AG09309 (cell line): ENCODE results near the gene RSPH10B.
"Not testable (repeated sequence)": the region's sequence is repeated elsewhere in the genome, so short reads cannot be mapped to it uniquely, and the experiment has no call there.

Source experiments
- DNase-seq: peaks from one replicate; pipeline ENCODE4 v3.0.0-alpha.2; 2010; ENCODE audit warnings: low read depth
- H3K4me3 ChIP-seq: 2 replicates; pipeline ENCODE4 v1.5.1; 2011; ENCODE audit warnings: mild to moderate bottlenecking, low read depth, low read length, moderate library complexity; ENCODE audit not compliant: control insufficient read depth
- TF ChIP-seq, protein P1 (sequence below): IDR thresholded peaks from 2 replicates; pipeline ENCODE4 v1.5.1; 2011; ENCODE audit warnings: mild to moderate bottlenecking, low read depth, low read length, inconsistent platforms; ENCODE audit not compliant: insufficient read depth, control insufficient read depth; ENCODE audit errors: missing control alignments

The RSPH10B gene

DNA sequence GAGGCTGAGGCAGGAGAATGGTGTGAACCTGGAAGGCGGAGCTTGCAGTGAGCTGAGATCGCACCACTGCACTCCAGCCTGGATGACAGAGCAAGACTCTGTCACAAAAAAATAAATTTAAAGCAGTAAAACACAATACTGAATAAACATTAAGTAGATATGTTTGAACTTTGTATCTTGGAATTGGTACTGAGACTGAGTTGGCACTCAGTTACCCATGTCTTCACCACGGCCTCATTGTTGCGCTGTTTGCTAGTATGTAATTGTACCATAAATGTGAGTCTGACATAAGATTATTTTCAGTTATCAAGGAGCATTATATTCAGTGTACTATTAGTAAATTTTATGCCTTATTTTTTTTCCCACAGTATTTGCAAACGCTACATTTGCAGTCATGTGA lies 65.8 kb downstream of the RSPH10B start:
- not testable (repeated sequence) for H3K4me3 ChIP-seq, DNase-seq

DNA sequence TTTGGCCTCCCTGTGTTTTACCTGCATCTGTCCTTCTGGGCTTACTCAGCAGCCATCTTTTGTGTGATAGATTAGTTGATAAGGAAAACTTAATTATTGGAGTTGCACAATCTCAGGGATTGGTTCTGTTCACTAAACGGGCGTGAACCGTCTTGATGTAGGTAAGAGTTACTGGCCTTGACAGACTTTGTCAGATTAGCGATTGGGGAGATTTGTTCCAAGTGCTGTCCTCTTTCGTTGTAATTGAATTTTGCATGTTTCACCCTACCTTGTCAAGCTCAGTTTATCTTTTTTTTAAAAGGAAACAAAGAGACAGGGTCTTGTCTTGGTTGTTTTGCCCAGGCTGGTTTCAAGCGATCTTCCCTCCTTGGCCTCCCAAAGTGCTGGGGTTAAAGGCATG lies 67.5 kb downstream of the RSPH10B start:
- DNase-seq, H3K4me3 ChIP-seq: not testable (repeated sequence)

DNA sequence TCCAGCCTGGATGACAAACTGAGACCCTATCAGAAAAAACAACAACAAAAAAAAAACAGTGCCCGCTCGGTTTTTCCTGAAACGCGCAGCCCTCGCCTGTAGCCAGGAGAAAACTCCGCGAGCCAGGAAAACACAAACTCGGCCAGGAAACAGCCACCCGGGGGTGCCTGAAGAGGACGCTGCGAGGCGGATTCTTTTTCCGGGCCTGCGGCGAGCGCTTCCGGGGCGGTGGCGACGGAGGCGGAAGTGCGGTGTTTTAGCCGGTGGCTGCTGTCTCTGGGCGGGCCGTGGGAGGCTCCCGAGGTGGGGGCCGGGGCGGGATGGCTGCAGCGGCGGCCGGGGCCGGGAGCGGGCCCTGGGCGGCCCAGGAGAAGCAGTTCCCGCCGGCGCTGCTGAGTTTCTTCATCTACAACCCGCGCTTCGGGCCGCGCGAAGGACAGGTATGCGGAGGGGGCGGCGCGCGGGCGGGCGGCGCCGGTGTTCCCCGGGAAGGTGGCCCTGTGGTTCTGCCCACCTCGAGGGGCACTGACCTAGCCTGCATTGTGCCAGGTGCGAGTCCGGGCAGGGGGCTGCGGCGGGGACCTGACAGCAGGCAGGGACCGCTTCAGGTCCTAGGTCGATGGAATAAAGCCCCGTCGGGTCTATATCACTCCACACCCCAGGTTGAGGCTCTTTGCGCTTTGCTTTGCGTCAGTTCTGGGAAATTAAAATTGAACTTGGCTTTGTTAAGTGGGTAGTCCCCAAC lies 71.8 kb downstream of the RSPH10B start, which contains the start of gene CCZ1:
TSS of gene CCZ1 (plus strand) at position 254 of the 745 bp plus-strand sequence. CDS start at position 321, 67 bp downstream.
- peak within 1 kb of the TSS; percentile 38 for H3K4me3 ChIP-seq
- DNase-seq = not testable (repeated sequence)
- TF ChIP-seq, protein P1, sequence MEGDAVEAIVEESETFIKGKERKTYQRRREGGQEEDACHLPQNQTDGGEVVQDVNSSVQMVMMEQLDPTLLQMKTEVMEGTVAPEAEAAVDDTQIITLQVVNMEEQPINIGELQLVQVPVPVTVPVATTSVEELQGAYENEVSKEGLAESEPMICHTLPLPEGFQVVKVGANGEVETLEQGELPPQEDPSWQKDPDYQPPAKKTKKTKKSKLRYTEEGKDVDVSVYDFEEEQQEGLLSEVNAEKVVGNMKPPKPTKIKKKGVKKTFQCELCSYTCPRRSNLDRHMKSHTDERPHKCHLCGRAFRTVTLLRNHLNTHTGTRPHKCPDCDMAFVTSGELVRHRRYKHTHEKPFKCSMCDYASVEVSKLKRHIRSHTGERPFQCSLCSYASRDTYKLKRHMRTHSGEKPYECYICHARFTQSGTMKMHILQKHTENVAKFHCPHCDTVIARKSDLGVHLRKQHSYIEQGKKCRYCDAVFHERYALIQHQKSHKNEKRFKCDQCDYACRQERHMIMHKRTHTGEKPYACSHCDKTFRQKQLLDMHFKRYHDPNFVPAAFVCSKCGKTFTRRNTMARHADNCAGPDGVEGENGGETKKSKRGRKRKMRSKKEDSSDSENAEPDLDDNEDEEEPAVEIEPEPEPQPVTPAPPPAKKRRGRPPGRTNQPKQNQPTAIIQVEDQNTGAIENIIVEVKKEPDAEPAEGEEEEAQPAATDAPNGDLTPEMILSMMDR = peak; percentile 25

DNA sequence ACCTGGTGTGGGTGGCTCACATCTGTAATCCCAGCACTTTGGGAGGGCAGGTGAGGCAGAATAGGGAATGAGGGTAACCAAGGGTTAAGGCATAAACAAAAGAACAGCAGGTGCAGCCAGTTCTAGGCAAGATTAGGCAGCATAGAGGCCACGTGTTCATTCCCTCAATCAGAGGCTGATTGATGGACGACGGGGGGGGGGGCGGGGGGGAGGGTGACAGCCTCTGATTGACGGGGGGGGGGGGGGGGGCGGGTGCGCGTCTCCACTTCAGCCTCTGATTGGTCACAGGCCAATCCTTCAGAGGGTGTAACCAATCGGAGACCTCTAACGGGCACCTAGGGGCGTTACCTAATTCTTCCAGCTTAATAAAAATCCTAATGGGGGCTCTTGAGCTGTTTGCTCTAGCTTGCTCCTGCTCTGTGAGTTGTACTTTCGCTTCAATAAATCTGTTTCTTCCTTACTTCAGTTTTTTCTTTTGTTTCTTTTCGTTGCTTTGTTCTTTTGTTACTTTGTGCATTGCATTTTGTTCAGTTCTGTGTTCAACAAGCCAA lies 73.0 kb downstream of the RSPH10B start:
- DNase-seq, H3K4me3 ChIP-seq: not testable (repeated sequence)

DNA sequence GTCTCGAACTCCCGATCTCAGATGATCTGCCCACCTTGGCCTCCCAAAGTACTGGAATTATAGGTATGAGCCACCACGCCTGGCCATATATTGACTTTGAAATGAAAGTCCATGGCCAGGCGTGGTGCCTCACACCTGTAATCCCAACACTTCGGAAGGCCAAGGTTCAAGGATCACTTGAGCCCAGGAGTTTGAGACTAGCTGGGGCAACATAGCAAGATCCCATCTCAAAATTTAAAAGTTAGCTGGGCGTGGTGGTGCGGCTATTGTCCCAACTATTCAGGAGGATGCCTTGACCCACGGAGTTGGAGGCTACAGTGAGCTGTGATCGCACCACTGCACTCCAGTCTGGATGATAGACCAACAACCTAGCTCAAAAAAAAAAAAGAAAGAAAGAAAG lies 78.0 kb downstream of the RSPH10B start:
- TF ChIP-seq, protein P1 = no peak
- no peak overlapping the region for H3K4me3 ChIP-seq

DNA sequence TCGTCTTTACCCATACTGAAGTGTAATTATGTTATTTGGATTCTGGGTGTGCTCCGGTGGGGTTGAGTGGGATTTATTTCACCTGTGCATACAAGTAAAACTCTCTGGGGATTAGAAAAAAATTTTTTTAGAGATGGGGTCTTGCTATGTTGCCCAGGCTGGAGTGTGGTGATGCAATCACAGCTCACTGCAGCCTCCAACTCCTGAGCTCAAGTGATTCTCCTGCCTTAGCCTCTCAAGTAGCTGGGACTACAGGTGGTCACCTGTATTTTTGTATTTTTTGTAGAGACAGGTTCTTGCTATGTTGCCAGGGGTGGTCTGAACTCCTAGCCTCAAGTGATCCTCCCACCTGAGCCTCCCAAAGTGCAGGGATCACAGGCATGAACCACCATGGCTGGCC lies 80.2 kb downstream of the RSPH10B start:
- not testable (repeated sequence) for H3K4me3 ChIP-seq, DNase-seq

More for the DNA sequence above, 78.0 kb downstream of the RSPH10B start:
- DNase-seq = no peak

DNA sequence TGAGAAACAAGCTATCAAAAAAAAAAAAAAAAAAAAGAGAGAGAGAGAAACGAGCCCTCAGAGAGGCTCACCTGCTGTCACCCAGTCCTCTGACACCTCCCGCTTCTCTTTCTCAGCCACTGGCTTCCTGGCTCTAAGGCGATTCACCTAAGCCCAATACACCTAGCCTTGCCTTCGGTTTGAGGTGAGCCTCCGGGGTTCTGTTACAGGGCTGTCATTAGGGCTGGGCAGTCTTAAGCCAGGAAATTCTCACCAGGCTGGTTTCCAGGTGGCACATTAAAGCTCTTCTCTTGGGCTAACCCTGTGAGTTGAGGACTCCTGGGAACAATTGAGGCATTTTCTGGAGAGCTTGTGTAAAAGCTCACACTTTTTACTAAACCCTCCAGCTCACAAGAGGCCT lies 82.5 kb downstream of the RSPH10B start:
- not testable (repeated sequence) for DNase-seq

DNA sequence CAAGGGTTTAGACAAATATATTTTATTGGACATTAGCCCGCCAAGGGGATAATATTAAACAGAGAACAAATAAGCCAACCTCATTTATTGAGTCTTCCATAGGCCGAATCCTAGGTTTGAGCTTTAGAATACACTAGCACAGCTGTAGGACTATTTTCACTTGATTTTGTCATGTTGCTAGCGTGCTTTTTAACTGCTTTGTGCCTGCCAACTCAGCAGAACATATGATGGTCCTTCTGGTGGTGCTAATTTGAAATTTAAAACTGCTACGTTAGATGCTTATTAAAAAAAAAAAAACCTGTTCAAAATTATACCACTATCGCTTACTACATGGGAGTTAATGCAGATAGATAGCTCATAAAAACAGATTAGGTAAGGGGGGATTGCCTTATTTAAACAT lies 86.1 kb downstream of the RSPH10B start:
- DNase-seq, H3K4me3 ChIP-seq: not testable (repeated sequence)

More for the DNA sequence above, 82.5 kb downstream of the RSPH10B start:
- not testable (repeated sequence) for H3K4me3 ChIP-seq

DNA sequence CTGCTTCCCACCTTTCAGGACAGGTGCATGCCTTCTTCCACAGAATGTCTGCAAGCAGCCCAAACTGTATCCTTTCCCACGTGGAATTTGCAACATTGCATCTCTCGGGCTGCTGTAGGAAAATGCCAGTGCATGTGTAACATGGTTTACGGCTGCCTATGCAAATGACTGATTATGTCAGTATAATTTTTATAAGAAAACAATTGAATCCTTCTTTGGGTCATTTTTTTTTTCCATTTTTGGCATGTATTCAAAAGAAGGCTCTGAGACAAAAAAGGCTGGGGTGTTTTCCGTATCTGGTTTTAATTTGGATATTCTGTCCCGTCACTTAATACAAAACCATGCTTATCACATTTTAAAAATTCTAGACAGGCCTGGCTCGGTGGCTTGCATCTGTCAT lies 90.4 kb downstream of the RSPH10B start:
- not testable (repeated sequence) for DNase-seq

DNA sequence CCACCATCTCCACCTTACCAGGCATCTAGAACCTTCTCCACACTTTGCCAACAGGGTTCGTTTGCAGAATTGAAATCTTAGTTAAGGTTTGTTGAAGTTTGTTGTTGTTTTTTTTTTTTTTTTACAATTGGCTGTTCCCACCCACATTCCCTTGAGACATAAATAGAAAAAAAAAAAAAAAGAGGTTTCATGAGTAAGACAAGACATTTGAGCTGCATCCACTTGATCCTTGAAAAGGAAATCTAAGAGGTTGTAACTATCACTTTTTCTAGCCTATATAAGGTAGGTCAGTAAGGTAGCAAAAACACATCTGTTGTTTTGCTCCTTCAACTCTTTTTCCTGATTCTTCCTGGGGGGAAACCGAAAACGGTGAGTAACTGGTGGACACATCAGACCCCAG lies 90.9 kb downstream of the RSPH10B start:
- H3K4me3 ChIP-seq, DNase-seq: not testable (repeated sequence)

More for the DNA sequence above, 90.4 kb downstream of the RSPH10B start:
- H3K4me3 ChIP-seq = not testable (repeated sequence)
